Neural cell (in vitro differentiated cells): ENCODE results near the gene PROZ. TPM values are rescaled to one million over a fixed set of nuclear protein-coding genes. Genes with fewer than 3 reads are reported as not detected.

ENCODE experiments used
- H2AFZ ChIP-seq: fragments of 200-600, 300-800 bp; sonication (generic), shearing (Covaris generic); 2 replicates; pipeline ENCODE4 v1.6.0; 2014; ENCODE audit warnings: low read depth, mild to moderate bottlenecking, antibody characterized with exemption, low read length, moderate library complexity
- H3F3A ChIP-seq: fragments of 200-600 bp; shearing (Covaris generic); 2 replicates; pipeline ENCODE4 v1.6.1; 2016; ENCODE audit warnings: mild to moderate bottlenecking, moderate library complexity, mixed read lengths, antibody characterized with exemption, low read length; ENCODE audit not compliant: insufficient read depth, poor library complexity, severe bottlenecking
- H3K27ac ChIP-seq: fragments of 200-600, 300-800 bp; sonication (generic), shearing (Covaris generic); 2 replicates; pipeline ENCODE4 v1.5.1; 2014; ENCODE audit warnings: mild to moderate bottlenecking, low read length, moderate library complexity
- H3K27me3 ChIP-seq: fragments of 300-800, 200-600 bp; sonication (generic), shearing (Covaris generic); 2 replicates; pipeline ENCODE4 v1.6.0; 2014; ENCODE audit warnings: mild to moderate bottlenecking, low read depth, low read length, moderate library complexity; ENCODE audit not compliant: insufficient read depth
- H3K36me3 ChIP-seq: fragments of 300-800, 200-600 bp; sonication (generic), shearing (Covaris generic); 2 replicates; pipeline ENCODE4 v1.5.1; 2014; ENCODE audit warnings: mild to moderate bottlenecking, antibody characterized with exemption, low read length, moderate library complexity; ENCODE audit not compliant: insufficient read depth
- H3K4me2 ChIP-seq: fragments of 300-800, 200-600 bp; sonication (generic), shearing (Covaris generic); 2 replicates; pipeline ENCODE4 v1.6.0; 2014; ENCODE audit warnings: mild to moderate bottlenecking, low read length
- H3K4me3 ChIP-seq: fragments of 300-800, 200-600 bp; sonication (generic), shearing (Covaris generic); 2 replicates; pipeline ENCODE4 v1.5.1; 2014; ENCODE audit warnings: mild to moderate bottlenecking, low read length, moderate library complexity
- H3K79me2 ChIP-seq: fragments of 200-600 bp; shearing (Covaris generic); replicated peaks from 2 replicates; pipeline ENCODE4 v1.6.0; 2014; ENCODE audit warnings: mild to moderate bottlenecking, low read length, moderate library complexity; ENCODE audit not compliant: insufficient read depth
- H3K9ac ChIP-seq: fragments of 300-800, 200-600 bp; sonication (generic), shearing (Covaris generic); 2 replicates; pipeline ENCODE4 v1.6.1; 2016; ENCODE audit warnings: mild to moderate bottlenecking, low read length, mixed read lengths
- H3K9me2 ChIP-seq: fragments of 200-600 bp; shearing (Covaris generic); 2 replicates; pipeline ENCODE4 v1.6.1; 2016; ENCODE audit warnings: mild to moderate bottlenecking, low read length, mixed read lengths; ENCODE audit not compliant: insufficient read depth
- H3K9me3 ChIP-seq: fragments of 200-600, 300-800 bp; sonication (generic), shearing (Covaris generic); 2 replicates; pipeline ENCODE4 v1.6.1; 2016; ENCODE audit warnings: mild to moderate bottlenecking, mixed run types, low read length, moderate library complexity, mixed read lengths
- H4K20me1 ChIP-seq: fragments of 200-600 bp; shearing (Covaris generic); 2 replicates; pipeline ENCODE4 v1.6.1; 2016; ENCODE audit warnings: mild to moderate bottlenecking, mixed run types; ENCODE audit not compliant: insufficient read depth
- EP300 ChIP-seq: fragments of 450-650 bp; conservative IDR thresholded peaks from 2 replicates; pipeline ENCODE4 v1.6.1; 2014; ENCODE audit warnings: antibody characterized with exemption, mild to moderate bottlenecking, moderate library complexity; ENCODE audit not compliant: poor library complexity, severe bottlenecking
- EZH2 ChIP-seq: fragments of 200-600, 300-800 bp; shearing (Covaris generic), sonication (generic); IDR thresholded peaks from 2 replicates; pipeline ENCODE4 v1.6.1; 2014; ENCODE audit warnings: antibody characterized with exemption, low read length, borderline replicate concordance, mild to moderate bottlenecking; ENCODE audit not compliant: insufficient read depth, poor library complexity, severe bottlenecking
- MXI1 ChIP-seq: fragments of 450-650 bp; conservative IDR thresholded peaks from 2 replicates; pipeline ENCODE4 v1.6.1; 2014; ENCODE audit warnings: antibody characterized with exemption, mild to moderate bottlenecking; ENCODE audit not compliant: poor library complexity, severe bottlenecking
- RAD21 ChIP-seq: fragments of 450-650 bp; conservative IDR thresholded peaks from 2 replicates; pipeline ENCODE4 v1.6.1; 2014; ENCODE audit warnings: antibody characterized with exemption, mild to moderate bottlenecking, moderate library complexity
- TAF1 ChIP-seq: IDR thresholded peaks from 2 replicates; pipeline ENCODE4 v1.6.1; 2012; ENCODE audit warnings: low read depth
- polyA plus RNA-seq: library from polyadenylated mRNA; depleted of rRNA; stranded (reverse); fragments of >200 nt; gene quantifications from 2 replicates; pipeline ENCODE4 v1.2.3, GENCODE V29; 2014
- small RNA-seq, 3 experiments: library from RNA; depleted of rRNA; stranded (forward); fragments of <200 nt; gene quantifications; one replicate each; pipeline ENCODE3, GENCODE V24; 2012
- TF ChIP-seq, protein P1 (sequence below): IDR thresholded peaks from 2 replicates; pipeline ENCODE4 v1.6.1; 2012; ENCODE audit warnings: borderline replicate concordance
- TF ChIP-seq, protein P2 (sequence below): fragments of 450-650 bp; IDR thresholded peaks from 2 replicates; pipeline ENCODE4 v1.5.1; 2014; ENCODE audit warnings: antibody characterized with exemption, mild to moderate bottlenecking, moderate library complexity; ENCODE audit not compliant: poor library complexity, severe bottlenecking

PROZ gene
- polyA plus RNA-seq, 1 donor from 2014 or later, result not detected

DNA sequence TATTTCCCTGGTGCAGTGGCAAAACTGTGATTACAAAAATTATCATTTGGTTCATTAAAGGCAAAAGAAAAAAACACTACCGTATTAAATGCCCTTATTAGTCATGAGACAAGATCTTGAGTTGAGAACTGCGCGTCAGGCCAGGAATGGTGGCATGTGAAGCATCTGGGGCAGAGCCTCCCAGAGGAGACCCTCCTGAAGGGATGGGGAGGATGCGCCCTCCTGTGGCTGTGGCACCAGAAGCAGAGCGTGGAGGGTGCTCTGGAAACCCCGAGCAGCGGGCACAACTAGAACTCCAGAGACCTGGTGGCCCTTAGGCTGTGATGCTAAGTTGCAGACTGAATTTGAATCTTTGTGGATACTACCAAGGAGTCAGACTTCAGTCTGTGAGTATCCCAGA, 62.4 kb downstream of the PROZ start:
- H3K27ac ChIP-seq, result no peak overlapping the region
- H3K79me2 ChIP-seq, result peaks cover 20% of the 10 kb centered on the region
- H3K9me3 ChIP-seq, result no peaks in the 10 kb centered on the region
- TF ChIP-seq MXI1, result no peak
- no peak for TF ChIP-seq EP300
- TF ChIP-seq TAF1, result no peak
- TF ChIP-seq, protein P1, sequence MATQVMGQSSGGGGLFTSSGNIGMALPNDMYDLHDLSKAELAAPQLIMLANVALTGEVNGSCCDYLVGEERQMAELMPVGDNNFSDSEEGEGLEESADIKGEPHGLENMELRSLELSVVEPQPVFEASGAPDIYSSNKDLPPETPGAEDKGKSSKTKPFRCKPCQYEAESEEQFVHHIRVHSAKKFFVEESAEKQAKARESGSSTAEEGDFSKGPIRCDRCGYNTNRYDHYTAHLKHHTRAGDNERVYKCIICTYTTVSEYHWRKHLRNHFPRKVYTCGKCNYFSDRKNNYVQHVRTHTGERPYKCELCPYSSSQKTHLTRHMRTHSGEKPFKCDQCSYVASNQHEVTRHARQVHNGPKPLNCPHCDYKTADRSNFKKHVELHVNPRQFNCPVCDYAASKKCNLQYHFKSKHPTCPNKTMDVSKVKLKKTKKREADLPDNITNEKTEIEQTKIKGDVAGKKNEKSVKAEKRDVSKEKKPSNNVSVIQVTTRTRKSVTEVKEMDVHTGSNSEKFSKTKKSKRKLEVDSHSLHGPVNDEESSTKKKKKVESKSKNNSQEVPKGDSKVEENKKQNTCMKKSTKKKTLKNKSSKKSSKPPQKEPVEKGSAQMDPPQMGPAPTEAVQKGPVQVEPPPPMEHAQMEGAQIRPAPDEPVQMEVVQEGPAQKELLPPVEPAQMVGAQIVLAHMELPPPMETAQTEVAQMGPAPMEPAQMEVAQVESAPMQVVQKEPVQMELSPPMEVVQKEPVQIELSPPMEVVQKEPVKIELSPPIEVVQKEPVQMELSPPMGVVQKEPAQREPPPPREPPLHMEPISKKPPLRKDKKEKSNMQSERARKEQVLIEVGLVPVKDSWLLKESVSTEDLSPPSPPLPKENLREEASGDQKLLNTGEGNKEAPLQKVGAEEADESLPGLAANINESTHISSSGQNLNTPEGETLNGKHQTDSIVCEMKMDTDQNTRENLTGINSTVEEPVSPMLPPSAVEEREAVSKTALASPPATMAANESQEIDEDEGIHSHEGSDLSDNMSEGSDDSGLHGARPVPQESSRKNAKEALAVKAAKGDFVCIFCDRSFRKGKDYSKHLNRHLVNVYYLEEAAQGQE, result no peak
- TF ChIP-seq RAD21, result no peak
- TF ChIP-seq, protein P2, sequence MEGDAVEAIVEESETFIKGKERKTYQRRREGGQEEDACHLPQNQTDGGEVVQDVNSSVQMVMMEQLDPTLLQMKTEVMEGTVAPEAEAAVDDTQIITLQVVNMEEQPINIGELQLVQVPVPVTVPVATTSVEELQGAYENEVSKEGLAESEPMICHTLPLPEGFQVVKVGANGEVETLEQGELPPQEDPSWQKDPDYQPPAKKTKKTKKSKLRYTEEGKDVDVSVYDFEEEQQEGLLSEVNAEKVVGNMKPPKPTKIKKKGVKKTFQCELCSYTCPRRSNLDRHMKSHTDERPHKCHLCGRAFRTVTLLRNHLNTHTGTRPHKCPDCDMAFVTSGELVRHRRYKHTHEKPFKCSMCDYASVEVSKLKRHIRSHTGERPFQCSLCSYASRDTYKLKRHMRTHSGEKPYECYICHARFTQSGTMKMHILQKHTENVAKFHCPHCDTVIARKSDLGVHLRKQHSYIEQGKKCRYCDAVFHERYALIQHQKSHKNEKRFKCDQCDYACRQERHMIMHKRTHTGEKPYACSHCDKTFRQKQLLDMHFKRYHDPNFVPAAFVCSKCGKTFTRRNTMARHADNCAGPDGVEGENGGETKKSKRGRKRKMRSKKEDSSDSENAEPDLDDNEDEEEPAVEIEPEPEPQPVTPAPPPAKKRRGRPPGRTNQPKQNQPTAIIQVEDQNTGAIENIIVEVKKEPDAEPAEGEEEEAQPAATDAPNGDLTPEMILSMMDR, result no peak
- no peak for TF ChIP-seq EZH2
- no peak overlapping the region for H3K9ac ChIP-seq
- H3K4me2 ChIP-seq, result no peak overlapping the region
- no peak overlapping the region for H3K4me3 ChIP-seq
- H3K9me2 ChIP-seq, result no peaks in the 10 kb centered on the region
- H3K27me3 ChIP-seq, result no peaks in the 10 kb centered on the region
- H2AFZ ChIP-seq, result no peak overlapping the region
- no peaks in the 10 kb centered on the region for H4K20me1 ChIP-seq
- H3K36me3 ChIP-seq, result no peaks in the 10 kb centered on the region
- no peaks in the 10 kb centered on the region for H3F3A ChIP-seq

Small RNAs within 50 kb of the gene (small RNA-seq; reads per million reads assigned to genes)
- gene AL137002.1, result 0 reads per million in 3 experiments

Other genes with a start within 250 kb of the PROZ start
- gene MCF2L, start 189.4 kb upstream of the PROZ start, polyA plus RNA-seq, result 88.0 and 95.2 TPM in 2 replicates
- 0.32 and 0.40 TPM in 2 replicates for gene F7, start 52.9 kb upstream of the PROZ start, polyA plus RNA-seq
- gene F10, start 35.8 kb upstream of the PROZ start, polyA plus RNA-seq, result not detected in 2 replicates
- 81.3 and 102 TPM in 2 replicates for gene PCID2, start 50.0 kb downstream of the PROZ start, polyA plus RNA-seq
- gene CUL4A, start 51.0 kb downstream of the PROZ start, polyA plus RNA-seq, result 69.9 and 85.1 TPM in 2 replicates
- gene LAMP1, start 138.6 kb downstream of the PROZ start, polyA plus RNA-seq, result 56.7 and 69.7 TPM in 2 replicates
- 1.8 TPM in 1 of 2 replicates, not detected in the other for gene GRTP1, start 205.5 kb downstream of the PROZ start, polyA plus RNA-seq